RPMI8226 (cell line): ENCODE measurements around the gene TBC1D19.
"Not testable (repeated sequence)": the region's sequence is repeated elsewhere in the genome, so short reads cannot be mapped to it uniquely, and the experiment has no call there.

Source experiments
- DNase-seq: peaks from one replicate; pipeline ENCODE4 v3.0.0-alpha.2; 2015

TBC1D19 gene

DNA sequence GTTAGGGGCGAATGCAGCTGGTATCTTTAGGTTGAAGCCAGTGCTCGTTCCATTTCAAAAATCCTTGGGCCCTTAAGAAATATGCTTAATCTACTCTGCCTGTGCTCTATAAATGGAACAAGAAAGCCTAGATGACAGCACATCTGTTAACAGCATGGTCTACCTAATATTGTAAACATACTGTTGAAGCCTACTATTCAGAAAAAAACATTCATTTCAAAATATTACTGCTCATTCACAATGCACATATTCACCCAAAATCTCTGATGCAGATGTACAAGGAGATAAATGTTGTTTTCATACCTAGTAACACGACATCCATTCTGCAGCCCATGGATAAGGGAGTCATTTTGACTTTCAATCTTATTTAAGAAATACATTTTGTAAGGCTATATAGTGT is 106.6 kb downstream of the TBC1D19 start:
- DNase-seq: no peak

DNA sequence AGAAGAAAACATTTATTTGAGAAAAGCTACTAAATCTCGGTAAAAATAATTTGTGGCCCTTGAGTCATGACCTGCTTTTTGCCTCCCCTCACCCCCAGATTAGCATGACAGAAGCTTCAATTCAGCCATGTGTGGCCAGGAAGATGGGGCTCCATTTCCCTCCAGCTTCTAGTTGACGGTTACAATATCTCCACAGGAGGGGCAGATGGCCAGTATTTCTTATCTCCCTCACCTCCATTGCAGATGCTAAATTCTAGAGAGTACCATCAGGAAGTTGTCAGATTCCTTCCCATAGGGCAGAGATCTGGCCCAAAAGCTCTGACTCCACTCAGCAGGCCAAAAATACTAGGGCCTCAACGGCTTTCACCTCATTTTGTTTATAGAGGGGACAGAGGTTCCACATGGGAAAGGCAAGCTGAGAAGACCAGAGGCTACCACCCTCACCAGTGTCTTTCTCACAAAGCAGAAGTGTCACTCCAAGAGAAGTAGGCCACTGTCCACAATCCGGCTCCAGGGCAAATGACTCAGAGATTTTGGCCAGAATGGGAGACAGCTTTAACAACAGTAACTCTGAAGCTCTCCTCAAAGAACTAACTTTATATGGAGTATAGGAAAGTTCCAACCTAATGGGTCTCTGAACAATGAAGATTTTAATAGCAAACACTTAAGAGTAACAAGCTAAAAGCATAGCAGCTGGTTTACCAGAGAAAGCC is 108.3 kb downstream of the TBC1D19 start:
- no peak for DNase-seq

DNA sequence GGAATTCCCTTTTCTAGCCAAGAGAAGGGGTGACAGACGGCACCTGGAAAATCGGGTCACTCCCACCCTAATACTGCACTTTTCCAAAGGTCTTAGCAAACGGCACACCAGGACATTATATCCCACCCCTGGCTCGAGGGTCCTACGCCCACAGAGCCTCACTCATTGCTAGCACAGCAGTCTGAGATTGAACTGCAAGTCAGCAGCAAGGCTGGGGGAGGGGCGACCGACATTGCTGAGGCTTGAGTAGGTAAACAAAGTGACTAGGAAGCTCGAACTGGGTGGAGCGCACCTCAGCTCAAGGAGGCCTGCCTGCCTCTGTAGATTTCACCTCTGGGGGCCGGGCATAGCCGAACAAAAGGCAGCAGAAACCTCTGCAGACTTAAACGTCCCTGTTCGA is 110.2 kb downstream of the TBC1D19 start:
- not testable (repeated sequence) for DNase-seq

DNA sequence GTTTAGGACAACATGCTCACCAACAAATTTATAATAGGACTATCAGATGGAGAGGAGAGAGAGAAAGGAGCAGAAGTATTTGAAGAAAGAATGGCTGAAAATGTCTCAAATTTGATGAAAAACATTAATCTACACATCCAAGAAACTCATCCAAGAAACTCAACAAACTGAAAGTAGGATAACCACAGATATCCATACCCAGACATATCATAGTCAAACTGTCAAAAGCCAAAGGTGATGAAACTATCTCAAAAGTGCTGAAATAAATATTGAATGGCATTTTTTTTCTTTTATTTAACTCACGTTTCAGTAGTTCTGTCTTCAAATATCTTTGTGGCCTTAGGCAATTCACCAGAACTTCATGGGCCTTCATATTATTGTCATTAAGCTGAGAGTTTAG is 116.2 kb downstream of the TBC1D19 start:
- DNase-seq: no peak

DNA sequence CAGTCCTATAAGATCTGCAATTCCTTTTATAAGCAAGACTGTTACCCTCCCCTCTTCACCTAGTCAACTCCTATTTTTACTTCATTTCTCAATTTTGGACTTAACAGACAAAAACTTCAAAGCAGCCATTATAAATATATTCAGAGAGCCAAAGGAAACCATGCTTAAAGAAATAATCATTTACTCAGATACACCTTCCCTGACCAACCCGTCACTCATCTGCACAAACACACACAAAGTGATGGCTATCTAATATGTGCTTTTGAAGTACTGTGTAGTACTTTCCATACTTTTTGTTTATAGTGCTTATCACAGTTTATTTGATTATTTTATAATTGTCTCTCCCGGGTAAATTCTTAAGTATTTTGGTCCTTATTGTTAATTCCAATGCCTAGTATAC is 117.2 kb downstream of the TBC1D19 start:
- DNase-seq: no peak

DNA sequence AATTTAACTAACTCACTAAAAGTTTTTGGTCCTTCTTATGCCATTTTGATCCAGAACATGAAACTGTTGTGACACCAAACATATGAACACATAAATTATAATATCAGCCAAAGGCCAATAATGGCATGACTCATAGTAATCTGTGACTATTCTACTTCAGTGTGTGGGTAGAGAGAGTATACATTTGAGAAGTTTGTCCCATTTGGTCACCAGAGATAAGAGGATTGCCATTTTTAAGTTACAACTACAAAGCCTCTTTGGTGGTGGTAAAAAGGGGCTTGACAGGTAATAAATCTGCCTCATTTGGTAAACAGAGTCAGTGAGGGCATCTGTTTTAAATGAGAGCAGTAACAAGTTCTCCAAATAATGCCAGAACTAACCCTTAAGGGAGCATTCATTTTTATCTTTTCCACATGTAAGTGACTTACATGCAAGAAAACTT is 117.9 kb downstream of the TBC1D19 start:
- DNase-seq: no peak

DNA sequence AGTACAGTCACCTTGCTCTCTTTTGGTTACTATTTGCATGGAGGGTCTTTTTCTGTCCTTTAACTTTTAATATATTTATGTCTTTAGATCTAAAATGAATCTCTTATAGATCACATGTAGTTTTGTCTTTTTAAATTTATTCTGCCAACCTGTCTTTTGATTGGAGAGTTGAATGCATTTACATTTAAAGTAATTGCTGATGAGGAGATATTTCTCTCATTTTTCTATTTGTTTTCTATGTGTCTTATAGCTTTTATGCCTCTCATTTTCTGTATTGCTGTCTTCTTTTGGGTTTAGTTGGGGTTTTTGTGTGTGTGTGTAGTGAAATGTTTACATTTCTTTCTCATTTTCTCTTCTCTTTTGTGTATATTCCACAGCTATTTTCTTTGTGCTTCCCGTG is 123.5 kb downstream of the TBC1D19 start:
- DNase-seq: no peak

DNA sequence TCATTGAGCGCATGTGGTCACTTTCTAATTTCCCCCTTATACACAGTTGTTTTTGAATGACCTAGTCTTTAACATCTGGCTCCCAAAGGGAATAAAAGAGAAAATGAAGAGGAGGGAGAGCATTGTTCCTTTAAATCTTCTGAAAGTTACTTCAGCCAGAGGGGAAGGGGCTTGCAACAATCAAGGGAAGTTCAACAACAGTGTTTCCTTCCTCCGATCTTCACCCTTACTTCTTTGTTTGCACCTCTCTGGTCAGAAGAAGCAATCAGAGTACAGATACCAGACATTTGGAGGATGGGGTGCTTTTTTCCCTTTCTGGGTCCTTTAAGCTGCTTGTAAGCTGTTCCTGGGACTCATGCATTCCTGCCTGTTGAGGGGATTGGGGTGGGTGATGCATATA is 125.4 kb downstream of the TBC1D19 start:
- DNase-seq: no peak

DNA sequence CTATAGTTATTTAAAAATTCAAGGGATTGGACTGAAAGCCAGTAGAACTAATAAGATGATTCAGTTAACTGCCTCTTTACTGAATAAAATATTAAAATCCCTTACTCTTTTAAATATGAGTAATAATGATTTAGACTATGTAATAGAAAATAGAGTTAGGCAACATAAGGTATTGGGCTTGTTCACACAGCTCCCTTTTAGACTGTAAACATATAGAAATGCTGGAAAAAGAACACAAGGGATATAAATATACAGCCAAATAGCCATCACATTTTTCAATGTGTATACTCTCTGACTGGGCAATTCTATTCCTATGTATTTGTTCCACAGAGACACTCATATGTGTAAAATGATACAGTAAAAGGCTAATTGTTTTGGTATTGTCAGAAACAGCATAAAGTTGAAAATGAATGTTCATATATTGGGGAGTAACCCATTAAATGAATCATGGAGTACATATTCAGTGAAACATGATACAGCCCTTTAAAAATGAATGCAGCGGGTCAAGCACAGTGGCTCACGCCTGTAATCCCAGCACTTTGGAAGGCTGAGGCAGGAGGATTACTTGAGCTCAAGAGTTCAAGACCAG is 129.8 kb downstream of the TBC1D19 start:
- no peak for DNase-seq

DNA sequence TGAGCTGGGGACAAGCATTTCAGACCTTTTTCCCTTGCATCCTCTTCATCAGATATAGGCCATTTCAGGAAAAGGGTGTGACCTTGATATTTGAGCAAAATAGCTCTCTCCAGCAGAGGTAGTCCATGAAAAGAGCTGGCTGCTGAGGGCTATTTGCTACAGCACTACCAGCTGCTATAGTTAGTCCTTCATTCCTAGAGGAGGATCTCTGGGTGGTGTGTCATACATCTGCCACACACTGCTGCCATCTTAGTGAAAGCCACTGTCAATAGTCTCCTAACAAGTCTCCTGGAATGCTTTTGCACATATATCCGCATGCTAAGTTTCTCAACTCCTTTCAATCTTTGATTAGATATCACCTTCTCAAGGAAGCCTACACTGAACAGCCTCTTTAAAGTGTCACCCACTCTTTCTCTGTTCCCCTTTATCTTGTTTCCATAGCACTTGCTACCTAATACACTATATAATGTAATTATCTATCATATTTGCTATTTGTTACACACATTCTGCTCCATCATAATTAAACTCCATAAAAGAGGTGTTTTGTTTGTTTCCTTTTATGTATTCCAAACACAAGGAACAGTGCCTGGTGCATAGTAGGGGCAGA is 131.9 kb downstream of the TBC1D19 start:
- DNase-seq: no peak

DNA sequence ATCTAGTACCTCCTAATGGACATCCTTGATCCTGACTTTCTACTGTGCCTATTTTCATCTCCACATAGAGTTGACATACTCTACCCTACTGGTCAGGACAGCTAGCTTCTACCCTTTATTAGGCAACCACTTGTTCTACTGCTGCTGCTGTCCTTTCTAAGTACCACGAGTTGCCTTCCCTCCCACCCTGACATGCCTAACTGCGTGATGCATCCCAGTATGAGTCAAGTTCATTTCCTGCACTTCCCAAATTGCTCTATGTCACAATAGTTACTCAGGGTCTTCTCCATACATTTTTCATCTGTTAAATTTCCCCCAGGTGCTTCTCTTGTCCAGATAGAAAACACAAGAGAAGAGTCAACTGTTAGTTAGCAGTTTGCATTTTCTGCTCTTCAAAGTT is 133.4 kb downstream of the TBC1D19 start:
- no peak for DNase-seq

DNA sequence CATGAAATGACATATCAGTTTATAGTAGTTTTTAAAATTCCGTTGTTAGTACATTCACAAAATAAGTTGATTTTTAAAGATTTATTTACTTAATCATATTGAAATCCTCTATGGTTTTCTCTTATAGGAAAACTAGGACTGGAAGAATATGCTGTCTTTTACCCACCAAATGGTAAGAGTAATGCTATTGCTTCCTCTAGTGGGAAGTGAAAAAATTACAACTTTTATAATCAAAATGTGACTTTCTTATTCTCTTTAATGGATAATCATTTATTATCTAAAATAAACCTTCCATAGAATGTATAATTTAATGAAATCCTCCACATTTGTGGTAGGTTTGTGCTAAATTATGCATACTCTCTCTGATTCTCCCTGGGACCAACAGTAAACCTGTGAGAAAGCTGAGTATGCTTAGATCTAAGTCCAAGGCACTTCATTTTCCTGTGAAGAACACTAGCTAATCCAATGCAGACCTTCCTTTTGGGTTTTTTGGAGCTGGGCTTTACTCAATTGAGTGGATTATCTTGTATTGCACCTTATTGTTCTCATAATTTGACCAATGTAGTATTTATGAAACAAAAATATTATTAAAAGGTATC is 136.2 kb downstream of the TBC1D19 start:
- DNase-seq: no peak

DNA sequence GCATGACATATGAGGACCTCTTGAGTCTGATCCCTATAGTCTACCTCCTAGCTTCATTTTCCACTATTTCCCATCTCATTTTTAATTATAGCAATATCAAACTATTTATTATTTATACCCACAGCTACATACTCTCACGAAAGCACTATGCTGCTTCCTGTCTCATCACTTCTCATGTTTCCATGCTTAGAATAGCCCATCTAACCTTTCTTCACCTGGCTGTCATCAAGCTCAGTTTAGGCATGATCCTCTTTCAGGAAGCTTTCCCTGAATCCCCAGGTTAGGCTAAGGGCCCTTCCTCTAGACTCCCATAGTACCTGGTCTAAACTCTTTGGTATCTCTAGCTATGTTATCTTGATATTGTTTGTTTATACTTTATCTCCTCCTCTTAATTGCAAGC is 137.8 kb downstream of the TBC1D19 start:
- DNase-seq: no peak

DNA sequence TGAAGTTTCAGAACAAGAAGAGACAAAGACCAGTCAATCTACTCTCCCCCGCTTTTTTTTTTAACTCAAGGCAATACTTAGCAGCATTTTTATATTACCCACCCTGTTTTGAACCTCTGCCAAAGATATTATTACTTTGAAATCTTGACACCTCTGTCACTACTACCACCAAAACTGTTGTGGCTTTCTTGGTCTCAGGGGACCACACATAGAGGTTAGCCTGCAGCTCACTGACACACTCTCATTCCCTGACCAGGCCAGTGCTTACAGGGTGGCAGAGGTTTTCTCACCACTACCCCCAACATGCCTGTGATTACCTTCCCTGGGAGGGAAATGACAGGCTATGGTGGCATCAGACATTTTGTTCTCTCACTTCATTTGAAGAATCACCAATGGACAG is 139.3 kb downstream of the TBC1D19 start:
- DNase-seq: no peak

DNA sequence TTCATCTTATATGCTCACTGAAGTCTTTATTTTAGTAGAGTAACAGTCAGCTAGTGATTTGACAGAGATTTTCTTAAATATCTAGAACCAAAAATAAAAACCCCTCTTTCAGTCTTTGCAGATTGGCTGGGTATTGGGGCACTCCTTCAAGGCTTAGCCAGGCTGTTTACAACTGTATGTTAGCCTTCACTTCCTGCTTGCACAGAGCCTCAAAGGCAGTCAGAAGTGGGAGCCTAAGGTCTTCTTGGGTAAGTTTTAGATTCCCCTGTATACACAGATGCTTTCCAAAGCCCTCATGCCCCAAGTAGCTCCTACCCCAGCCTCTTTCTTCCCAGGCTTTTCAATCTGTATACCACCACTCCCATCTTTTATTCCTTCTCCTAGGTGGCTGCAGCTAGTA is 140.7 kb downstream of the TBC1D19 start:
- DNase-seq: no peak

DNA sequence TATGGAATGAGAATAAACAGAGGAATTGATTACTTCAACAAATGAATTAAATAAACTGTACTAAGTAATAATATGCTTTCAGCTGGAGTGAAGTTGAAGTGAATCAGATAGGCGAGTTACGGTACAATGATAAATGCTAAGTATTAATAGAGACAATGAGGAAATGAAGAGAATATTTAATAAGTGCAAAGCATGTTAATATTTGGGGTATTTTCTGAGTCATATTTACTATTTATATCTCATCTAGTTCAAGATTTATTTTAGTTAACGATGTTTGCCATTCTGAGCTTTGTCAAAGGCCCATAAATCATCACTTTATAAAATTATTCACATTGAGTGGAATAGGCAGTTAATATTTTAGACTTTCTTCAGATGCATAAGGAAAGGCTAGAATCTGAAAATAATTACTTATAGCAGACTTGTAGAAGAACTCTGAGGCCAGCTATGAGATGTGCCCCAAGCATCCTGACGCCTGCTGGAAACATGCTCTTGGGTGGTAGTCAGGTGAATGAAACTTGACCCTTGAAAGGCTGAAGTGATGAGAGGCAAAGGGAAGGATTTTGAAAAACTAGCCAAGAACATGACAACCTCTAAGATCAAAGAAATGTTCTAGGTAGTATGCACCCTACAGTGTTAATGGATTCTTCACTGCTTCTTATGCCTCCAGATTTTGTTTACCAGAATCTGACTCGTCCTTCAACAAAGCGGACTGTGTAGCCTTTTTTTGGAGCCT is 142.9 kb downstream of the TBC1D19 start:
- no peak for DNase-seq

DNA sequence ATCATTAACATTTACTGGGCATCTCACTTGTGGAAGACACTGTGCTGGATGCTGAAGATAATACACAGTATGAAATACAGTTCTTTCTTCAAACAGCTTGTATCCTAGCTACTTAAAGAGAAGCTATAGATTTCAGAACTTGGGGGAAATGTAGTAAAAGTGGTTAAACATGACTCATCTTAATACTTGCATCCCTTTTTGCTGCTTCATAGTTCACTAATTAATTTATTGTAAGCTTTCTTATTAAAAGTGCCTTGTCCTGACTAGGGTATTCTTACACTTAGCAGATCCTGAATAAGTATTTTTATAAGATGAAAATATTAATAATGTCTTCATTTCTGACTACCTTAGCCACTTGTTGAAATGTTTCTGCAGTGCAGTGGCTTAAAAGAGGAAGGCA is 144.0 kb downstream of the TBC1D19 start:
- no peak for DNase-seq

DNA sequence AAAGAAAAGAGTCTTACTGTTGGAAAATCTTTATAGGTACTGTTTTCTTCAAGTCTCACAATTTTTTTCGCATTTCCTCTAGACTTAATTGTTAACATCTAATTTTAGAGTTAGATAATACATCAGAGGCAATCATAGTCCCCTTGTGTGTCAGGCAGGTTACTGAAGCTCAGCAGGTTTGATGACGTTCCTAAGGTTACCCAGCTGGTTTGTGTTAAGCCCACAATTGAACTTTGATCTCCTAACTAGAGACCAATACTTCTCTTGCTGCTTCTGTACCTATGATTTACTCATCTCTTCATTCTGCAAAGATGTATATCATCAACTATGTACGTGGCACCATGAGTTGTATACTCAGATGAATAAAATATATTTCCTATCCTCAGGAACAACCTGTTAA is 145.1 kb downstream of the TBC1D19 start:
- DNase-seq: no peak

DNA sequence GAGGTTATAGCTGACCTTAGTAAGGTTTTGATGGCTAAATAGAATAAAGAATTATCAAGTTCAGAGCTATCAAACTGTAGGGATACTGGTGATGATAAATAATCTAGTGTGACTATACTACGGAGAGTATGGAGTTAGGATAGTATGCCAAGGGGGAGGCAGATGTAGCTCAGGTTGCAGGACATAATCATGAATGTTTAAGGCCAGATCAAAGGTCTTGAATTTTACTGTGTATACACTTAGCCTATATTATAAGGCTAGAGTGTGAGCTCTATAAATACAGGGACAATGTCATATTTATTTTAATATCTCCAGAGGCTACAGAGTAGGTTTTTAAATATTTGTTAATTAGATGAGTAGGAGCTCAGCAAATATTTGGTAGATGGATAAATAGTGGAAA is 145.7 kb downstream of the TBC1D19 start:
- no peak for DNase-seq

DNA sequence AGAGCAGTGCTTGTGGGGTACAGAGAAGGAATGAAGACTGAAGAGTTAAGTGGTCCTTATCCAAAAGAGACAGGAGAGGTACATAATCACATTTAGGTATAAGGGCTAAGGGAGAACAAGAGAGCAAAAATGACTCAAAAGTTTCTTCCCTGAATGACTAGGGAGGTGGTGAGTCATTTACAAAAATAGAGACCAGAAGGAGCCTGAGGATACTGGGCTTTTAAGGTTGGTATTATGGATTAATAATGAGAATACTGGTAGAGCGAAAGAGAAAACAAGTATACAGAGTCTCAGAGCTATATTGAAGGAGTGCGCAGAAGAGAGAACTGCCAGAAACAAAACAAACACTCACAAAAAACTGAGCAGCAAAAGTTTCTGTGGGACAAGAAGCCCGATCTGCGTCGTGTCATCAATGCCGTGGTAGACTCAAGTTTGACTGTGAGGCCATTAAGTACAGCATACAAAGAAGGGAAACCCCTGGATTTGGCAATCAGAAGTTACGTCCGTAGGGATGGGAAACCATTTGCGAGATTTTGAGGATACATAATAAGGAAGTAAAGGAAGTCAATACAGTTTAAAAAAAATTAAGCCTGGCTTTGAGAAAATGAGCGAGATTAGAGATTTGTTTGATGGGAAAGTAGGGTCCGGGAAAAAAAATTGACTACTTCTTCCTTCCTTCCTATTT is 147.6 kb downstream of the TBC1D19 start:
- no peak for DNase-seq

DNA sequence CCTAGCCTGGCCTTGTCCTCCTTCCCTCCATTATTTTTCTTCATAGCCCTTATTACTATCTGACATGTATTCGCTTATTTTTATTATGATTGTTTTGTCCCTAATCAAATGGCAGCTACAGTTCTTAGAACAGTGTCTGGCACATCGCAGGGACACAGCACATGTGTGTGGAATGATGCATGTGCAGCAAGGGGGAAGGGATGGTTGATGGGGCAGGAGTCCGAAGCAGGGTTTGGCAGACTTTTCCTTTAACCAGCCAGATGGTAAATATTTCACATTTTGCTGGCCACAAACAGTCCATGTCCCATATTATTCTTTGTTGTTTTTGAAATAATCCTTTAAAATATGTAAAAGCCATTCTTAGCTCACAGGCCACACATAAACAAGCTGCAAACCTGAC is 148.5 kb downstream of the TBC1D19 start:
- DNase-seq: no peak

DNA sequence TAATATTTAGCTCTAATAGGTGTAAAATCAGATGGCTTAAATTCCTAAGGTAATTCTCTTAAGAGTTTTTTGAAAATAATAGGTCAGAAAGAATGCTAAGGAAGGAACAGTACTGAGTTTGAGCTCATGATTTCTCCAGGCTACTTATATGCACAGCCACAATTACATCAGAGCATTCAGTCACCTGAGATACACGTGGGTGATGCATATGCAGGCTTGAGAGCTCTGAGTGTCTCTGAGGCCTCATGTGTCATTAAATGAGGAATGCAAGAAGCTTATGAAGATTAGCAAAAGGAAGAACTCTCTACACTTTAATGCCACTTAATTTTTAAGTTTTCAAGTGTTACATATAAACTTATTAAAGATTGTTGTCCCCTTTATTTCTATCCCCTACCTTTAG is 152.7 kb downstream of the TBC1D19 start:
- DNase-seq: no peak

DNA sequence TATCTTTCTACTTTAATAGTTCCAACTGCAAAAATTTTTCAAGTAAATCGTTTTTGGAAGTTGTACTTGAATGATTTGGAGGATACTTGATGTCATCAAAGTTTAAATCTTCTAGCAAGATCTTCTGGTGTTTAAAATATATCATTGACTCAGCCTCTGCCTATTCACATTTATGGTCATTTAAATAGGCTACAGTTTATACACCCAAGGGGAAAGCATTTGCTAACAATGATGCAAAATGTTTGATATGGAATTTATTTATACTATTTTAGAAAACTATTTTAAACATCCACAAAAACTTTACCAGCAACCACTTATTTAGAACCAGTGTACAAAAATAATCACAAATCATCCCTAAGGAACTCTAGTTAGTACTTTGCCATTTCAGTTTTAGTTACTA is 153.5 kb downstream of the TBC1D19 start:
- no peak for DNase-seq
